ENCODE data around the gene RAB27A. TPM values are rescaled to one million over a fixed set of nuclear protein-coding genes. Genes with fewer than 3 reads are reported as not detected.
"Not testable (repeated sequence)": the region's sequence is repeated elsewhere in the genome, so short reads cannot be mapped to it uniquely, and the experiment has no call there.

RAB27A gene
- total RNA-seq, 4 donors from 2014 or later = 15.8 to 22.0 (median 19.8) TPM

- WGBS = 3% methylated on average over 22 of the region's 49 CpGs
- intact Hi-C loops (cut with DNase I) = loop anchor here (5.0 kb wide), 1 partner anchor 88 kb away; the partner anchor contains the start of genes CCPG1 and PIERCE2
- peaks cover 0 to 15% (median 2%) of the 10 kb centered on the region in 4 donors for H3K36me3 ChIP-seq
Measured at GRCh38 chr15:55318588-55319494, 29.2 kb upstream of the RAB27A start, which contains the start of the genes PIGB and PIGBOS1. PIGB (plus strand) TSS chr15:55319222; CDS start chr15:55319251, 29 bp downstream. PIGBOS1 (minus strand) TSS chr15:55319123; CDS start chr15:55317792, 1,331 bp downstream.

GRCh38 chr15:55302801-55303200 lies 13.2 kb upstream of the RAB27A start:
- DNase-seq (ENCODE audit: extremely low spot score); H3K36me3 ChIP-seq; H3K27me3 ChIP-seq; H3K4me1 ChIP-seq; H3K4me3 ChIP-seq; H3K27ac ChIP-seq (replicated peaks in 1 of 4); H3K9me3 ChIP-seq; intact Hi-C loops (cut with DNase I): not testable (repeated sequence)
- WGBS = no CpG with 5 or more reads among the region's 32 CpGs

More at GRCh38 chr15:55318588-55319494, 29.2 kb upstream of the RAB27A start, which contains the start of the genes PIGB and PIGBOS1:
- Histone ChIP-seq H3K9me3 (no peaks in the 10 kb centered on the region), H3K4me3 (peak within 1 kb of the TSS; percentile 61 to 87 (median 72)), H3K27ac (replicated peaks in 1 of 4) (peak within 1 kb of the TSS; percentile 81 to 91 (median 87)), H3K27me3 (no peaks in the 10 kb centered on the region), H3K4me1 (peaks cover 26 to 37% (median 35%) of the 10 kb centered on the region in 4 donors)
- peak; percentile 96 for DNase-seq (ENCODE audit: extremely low spot score)
- peak; percentile 88 to 93 for TF ChIP-seq POLR2AphosphoS5 (IDR thresholded peaks at IDR 0.05)
- peak; percentile 7 for TF ChIP-seq POLR2A (IDR thresholded peaks at IDR 0.05; ENCODE audit: low read depth)
- no peak for TF ChIP-seq EP300 (IDR thresholded peaks at IDR 0.05)
- TF ChIP-seq CTCF (IDR thresholded peaks at IDR 0.05) = peak in 2 of 3 experiments; percentile 15 to 24

GRCh38 chr15:55297315-55297714 lies 7.7 kb upstream of the RAB27A start:
- no peaks in the 10 kb centered on the region for H3K4me1 ChIP-seq

GRCh38 chr15:55290528-55291057 lies 980 bp upstream of the RAB27A start:
- peak overlapping the region; percentile 72 to 98 (median 83) for H3K4me3 ChIP-seq
- peaks cover 8 to 30% (median 18%) of the 10 kb centered on the region in 4 donors for H3K4me1 ChIP-seq
- peak; percentile 95 for DNase-seq (ENCODE audit: extremely low spot score)
- H3K27me3 ChIP-seq = no peaks in the 10 kb centered on the region
- H3K36me3 ChIP-seq = peaks cover 0 to 3% (median 0%) of the 10 kb centered on the region in 4 donors
- TF ChIP-seq EP300 (IDR thresholded peaks at IDR 0.05) (no peak), POLR2AphosphoS5 (IDR thresholded peaks at IDR 0.05) (peak in 1 of 2 donors; percentile 38), CTCF (IDR thresholded peaks at IDR 0.05) (peak; percentile 87 to 95 (median 92)), POLR2A (IDR thresholded peaks at IDR 0.05; ENCODE audit: low read depth) (no peak)
- intact Hi-C loops (cut with DNase I) = loop anchor here (1.0 kb wide), 1 partner anchor 73 kb away; no protein-coding TSS in a partner anchor
- H3K9me3 ChIP-seq = no peaks in the 10 kb centered on the region
- 23% methylated on average over 17 of the region's 17 CpGs for WGBS
- peak overlapping the region; percentile 88 to 98 (median 90) for H3K27ac ChIP-seq (replicated peaks in 1 of 4)

More at GRCh38 chr15:55297315-55297714, 7.7 kb upstream of the RAB27A start:
- intact Hi-C loops (cut with DNase I) = no loop called here
- Histone ChIP-seq H3K27me3 (no peaks in the 10 kb centered on the region), H3K27ac (replicated peaks in 1 of 4) (no peak overlapping the region), H3K9me3 (no peaks in the 10 kb centered on the region), H3K36me3 (no peaks in the 10 kb centered on the region), H3K4me3 (no peak overlapping the region)
- no peak for DNase-seq (ENCODE audit: extremely low spot score)
- TF ChIP-seq CTCF (IDR thresholded peaks at IDR 0.05) (no peak), POLR2A (IDR thresholded peaks at IDR 0.05; ENCODE audit: low read depth) (no peak)

Measured in esophagus muscularis mucosa (tissue), 4 donors.